ENCODE results near the gene CPT1C.

The CPT1C gene

GRCh38 chr19:49656456-49657109 is 34.3 kb upstream of the CPT1C start:
- TF ChIP-seq CTCF (IDR thresholded peaks at IDR 0.05), result no peak
- TF ChIP-seq ZFX (IDR thresholded peaks at IDR 0.05; ENCODE audit: borderline replicate concordance), result no peak
- H3K27ac ChIP-seq, result no peak overlapping the region

- H3K27ac ChIP-seq, result no peak overlapping the region
- TF ChIP-seq CTCF (IDR thresholded peaks at IDR 0.05) (no peak), ZFX (IDR thresholded peaks at IDR 0.05; ENCODE audit: borderline replicate concordance) (no peak)
Measured at GRCh38 chr19:49657493-49658138, 33.3 kb upstream of the CPT1C start.

GRCh38 chr19:49658139-49658517 is 32.8 kb upstream of the CPT1C start:
- TF ChIP-seq CTCF (IDR thresholded peaks at IDR 0.05) (no peak), ZFX (IDR thresholded peaks at IDR 0.05; ENCODE audit: borderline replicate concordance) (no peak)
- H3K27ac ChIP-seq, result no peak overlapping the region

- peak overlapping the region; percentile 38; the same call in 1 of the 2 replicates for H3K27ac ChIP-seq
- no peak for TF ChIP-seq ZFX (IDR thresholded peaks at IDR 0.05; ENCODE audit: borderline replicate concordance)
Measured at GRCh38 chr19:49658566-49659442, 32.1 kb upstream of the CPT1C start.

- H3K27ac ChIP-seq, result peak overlapping the region; percentile 38
- no peak for TF ChIP-seq ZFX (IDR thresholded peaks at IDR 0.05; ENCODE audit: borderline replicate concordance)
- TF ChIP-seq CTCF (IDR thresholded peaks at IDR 0.05), result no peak
Measured at GRCh38 chr19:49660338-49660961, 30.5 kb upstream of the CPT1C start.

GRCh38 chr19:49662011-49662410 is 28.9 kb upstream of the CPT1C start:
- H3K27ac ChIP-seq, result peak overlapping the region; percentile 38
- TF ChIP-seq CTCF (IDR thresholded peaks at IDR 0.05), result no peak

GRCh38 chr19:49663224-49663623 is 27.7 kb upstream of the CPT1C start:
- TF ChIP-seq CTCF (IDR thresholded peaks at IDR 0.05) (no peak), ZFX (IDR thresholded peaks at IDR 0.05; ENCODE audit: borderline replicate concordance) (no peak)
- H3K27ac ChIP-seq, result peak overlapping the region; percentile 95
